NB4 (cell line): ENCODE measurements around the gene SDR42E2.

Source experiments
- DNase-seq: peaks from one replicate; pipeline ENCODE4 v3.0.0; 2010; ENCODE audit warnings: low read depth
- H3K4me3 ChIP-seq: one replicate; pipeline ENCODE4 v1.5.1; 2011; ENCODE audit warnings: mild to moderate bottlenecking, low read depth, low read length, moderate library complexity
- CTCF ChIP-seq: IDR thresholded peaks from one replicate; pipeline ENCODE4 v1.5.1; 2012; ENCODE audit warnings: low read depth, low read length
- MYC ChIP-seq: IDR thresholded peaks from 2 replicates; pipeline ENCODE4 v1.6.1; 2011; ENCODE audit warnings: low read depth, low read length
- POLR2A ChIP-seq: IDR thresholded peaks from 2 replicates; pipeline ENCODE4 v1.6.1; 2011; ENCODE audit warnings: mild to moderate bottlenecking; ENCODE audit not compliant: insufficient read length; ENCODE audit errors: extremely low read depth
- TF ChIP-seq, protein P1 (sequence below): IDR thresholded peaks from 2 replicates; pipeline ENCODE4 v1.6.1; 2011; ENCODE audit warnings: low read depth, low read length

The SDR42E2 gene

GRCh38 chr16:22161999-22162655 is at the start of gene SDR42E2:
Gene SDR42E2 (plus strand): TSS chr16:22162506. CDS start chr16:22165583, 3,077 bp downstream.
- no peak for DNase-seq
- no peak within 1 kb of the TSS for H3K4me3 ChIP-seq
- TF ChIP-seq, protein P1, sequence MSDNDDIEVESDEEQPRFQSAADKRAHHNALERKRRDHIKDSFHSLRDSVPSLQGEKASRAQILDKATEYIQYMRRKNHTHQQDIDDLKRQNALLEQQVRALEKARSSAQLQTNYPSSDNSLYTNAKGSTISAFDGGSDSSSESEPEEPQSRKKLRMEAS: no peak
- TF ChIP-seq CTCF (no peak), MYC (no peak), POLR2A (no peak)

GRCh38 chr16:22116095-22116700 is 46.1 kb upstream of the SDR42E2 start:
- H3K4me3 ChIP-seq: no peak overlapping the region
- TF ChIP-seq CTCF: no peak
- no peak for TF ChIP-seq MYC
- TF ChIP-seq, protein P1: no peak
- no peak for TF ChIP-seq POLR2A
- no peak for DNase-seq

GRCh38 chr16:22117609-22118008 is 44.7 kb upstream of the SDR42E2 start:
- no peak for TF ChIP-seq CTCF
- TF ChIP-seq, protein P1: no peak
- no peak for TF ChIP-seq MYC
- TF ChIP-seq POLR2A: no peak
- H3K4me3 ChIP-seq: no peak overlapping the region
- DNase-seq: no peak

GRCh38 chr16:22120440-22120839 is 41.9 kb upstream of the SDR42E2 start:
- TF ChIP-seq MYC (no peak), POLR2A (no peak), CTCF (no peak)
- TF ChIP-seq, protein P1: no peak
- no peak for DNase-seq
- no peak overlapping the region for H3K4me3 ChIP-seq

DNA sequence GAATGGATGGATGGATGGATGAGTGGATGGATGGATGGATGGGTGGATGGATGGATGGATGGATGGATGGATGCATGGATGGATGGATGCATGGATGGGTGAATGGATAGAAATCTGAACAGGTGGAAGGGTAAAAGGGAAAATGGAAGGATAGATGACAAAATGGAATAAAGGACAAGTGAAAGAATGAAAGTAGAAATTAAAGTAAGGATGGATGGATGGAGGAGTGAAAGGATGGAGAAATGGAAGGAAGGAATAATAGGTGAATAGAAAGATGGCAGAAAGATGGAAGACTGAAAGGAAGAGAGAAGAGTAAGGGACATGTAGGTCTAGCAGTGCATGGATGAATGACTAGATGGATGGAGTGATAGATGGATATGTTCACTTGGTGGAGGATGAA is 40.1 kb upstream of the SDR42E2 start:
- no peak for DNase-seq
- H3K4me3 ChIP-seq: no peak overlapping the region
- TF ChIP-seq POLR2A: no peak
- TF ChIP-seq CTCF: no peak
- TF ChIP-seq, protein P1: no peak
- TF ChIP-seq MYC: no peak
